CD14-positive monocyte (primary cell): ENCODE measurements around the gene CCDC141. TPM values are rescaled to one million over a fixed set of nuclear protein-coding genes. Genes with fewer than 3 reads are reported as not detected.

Experiments
- DNase-seq, 3 donors: peaks; one replicate each; pipeline ENCODE4 v3.0.0-alpha.2; 2011 to 2022
- H2AFZ ChIP-seq: 2 replicates; pipeline ENCODE4 v1.6.0; 2012; ENCODE audit warnings: mild to moderate bottlenecking, low read depth, low read length, inconsistent platforms; ENCODE audit not compliant: insufficient read depth, poor library complexity, severe bottlenecking
- H3K27ac ChIP-seq, 2 donors: 1 replicate in 1 of 2; 2 replicates in 1 of 2; pipeline ENCODE4 v1.5.1; 2012 to 2013; ENCODE audit warnings: low read length in 2 of 2, control low read depth in 1 of 2, inconsistent platforms in 1 of 2, low read depth in 1 of 2, mild to moderate bottlenecking in 1 of 2
- H3K27me3 ChIP-seq, 2 donors: one replicate each; pipeline versions ENCODE4 v1.6.0 to v1.6.1; 2011 to 2013; ENCODE audit warnings: low read length in 2 of 2; ENCODE audit not compliant: control insufficient read depth in 2 of 2, insufficient read depth in 2 of 2
- H3K36me3 ChIP-seq, 2 donors: replicated peaks in 1 of 2; 1 replicate in 1 of 2; 2 replicates in 1 of 2; pipeline versions ENCODE4 v1.5.1 to v1.6.1; 2012 to 2013; ENCODE audit warnings: low read length in 2 of 2, control low read depth in 1 of 2, inconsistent platforms in 1 of 2, mild to moderate bottlenecking in 1 of 2; ENCODE audit not compliant: insufficient read depth in 2 of 2, control insufficient read depth in 1 of 2
- H3K4me1 ChIP-seq, 2 donors: 1 replicate in 1 of 2; 2 replicates in 1 of 2; pipeline versions ENCODE4 v1.5.1 to v1.6.1; 2012 to 2013; ENCODE audit warnings: low read length in 2 of 2, control low read depth in 1 of 2, inconsistent platforms in 1 of 2, mild to moderate bottlenecking in 1 of 2, moderate library complexity in 1 of 2; ENCODE audit not compliant: insufficient read depth in 2 of 2, control insufficient read depth in 1 of 2
- H3K4me2 ChIP-seq: replicated peaks from 2 replicates; pipeline ENCODE3; 2012; ENCODE audit warnings: low read length, moderate library complexity, mild to moderate bottlenecking; ENCODE audit not compliant: poor library complexity, severe bottlenecking; ENCODE audit errors: extremely low read depth
- H3K4me3 ChIP-seq, 3 experiments: fragments of 200-600 bp in 1 of 3; sonication (generic) in 1 of 3; replicated peaks in 1 of 3; 1 replicate in 2 of 3; 2 replicates in 1 of 3; pipeline ENCODE4 v1.5.1; 2011 to 2013; ENCODE audit warnings: low read length in 3 of 3, mild to moderate bottlenecking in 3 of 3, control low read depth in 2 of 3, low read depth in 2 of 3, inconsistent platforms in 1 of 3, moderate library complexity in 1 of 3
- H3K79me2 ChIP-seq: 2 replicates; pipeline ENCODE4 v1.6.0; 2012; ENCODE audit warnings: mild to moderate bottlenecking, control low read depth, inconsistent platforms, low read length, moderate library complexity; ENCODE audit not compliant: insufficient read depth
- H3K9ac ChIP-seq: 2 replicates; pipeline ENCODE4 v1.6.0; 2017; ENCODE audit warnings: low read length, mild to moderate bottlenecking; ENCODE audit not compliant: insufficient read depth, poor library complexity, severe bottlenecking
- H3K9me3 ChIP-seq, 2 donors: replicated peaks in 1 of 2; 1 replicate in 1 of 2; 2 replicates in 1 of 2; pipeline versions ENCODE4 v1.5.1 to v1.6.1; 2012 to 2013; ENCODE audit warnings: low read length in 2 of 2, control low read depth in 1 of 2; ENCODE audit not compliant: control insufficient read depth in 1 of 2, insufficient read depth in 1 of 2
- H4K20me1 ChIP-seq: 2 replicates; pipeline ENCODE4 v1.6.0; 2012; ENCODE audit warnings: mild to moderate bottlenecking, low read length, control low read depth, moderate library complexity; ENCODE audit not compliant: insufficient read depth
- H3K27ac Mint-ChIP-seq, 7 donors: one replicate each; pipeline ENCODE4 v1.8.0; 2020; ENCODE audit warnings: mild to moderate bottlenecking in 7 of 7, mixed read lengths in 7 of 7, moderate library complexity in 6 of 7, inconsistent platforms in 2 of 7
- H3K27me3 Mint-ChIP-seq, 3 donors: one replicate each; pipeline ENCODE4 v1.8.0; 2021 to 2022; ENCODE audit warnings: low read depth in 3 of 3, mild to moderate bottlenecking in 3 of 3, mixed read lengths in 3 of 3, moderate library complexity in 3 of 3, inconsistent platforms in 1 of 3
- H3K36me3 Mint-ChIP-seq, 2 donors: one replicate each; pipeline ENCODE4 v1.8.0; 2020; ENCODE audit warnings: mixed read lengths in 2 of 2, inconsistent platforms in 1 of 2, mild to moderate bottlenecking in 1 of 2
- H3K4me1 Mint-ChIP-seq: one replicate; pipeline ENCODE4 v1.8.0; 2020; ENCODE audit warnings: mild to moderate bottlenecking, mixed read lengths
- H3K4me3 Mint-ChIP-seq, 2 donors: one replicate each; pipeline ENCODE4 v1.8.0; 2020; ENCODE audit warnings: mild to moderate bottlenecking in 2 of 2, mixed read lengths in 2 of 2, moderate library complexity in 1 of 2
- H3K9me3 Mint-ChIP-seq, 7 donors: one replicate each; pipeline ENCODE4 v1.8.0; 2020 to 2022; ENCODE audit warnings: mixed read lengths in 7 of 7, mild to moderate bottlenecking in 6 of 7, moderate library complexity in 6 of 7, inconsistent platforms in 2 of 7
- CTCF ChIP-seq: fragments of 200-600 bp; IDR thresholded peaks from one replicate; pipeline ENCODE4 v1.8.0; 2022; ENCODE audit warnings: antibody characterized with exemption, mild to moderate bottlenecking
- WGBS: methylation state at CpG from one replicate; pipeline ENCODE4 v1.1.5; 2013; ENCODE audit warnings: missing lambda C conversion rate; ENCODE audit not compliant: insufficient coverage; 5-methylcytosine and 5-hydroxymethylcytosine counted together
- intact Hi-C, 2 donors: fragments of 100-400 bp; cut with micrococcal nuclease; formaldehyde crosslinking; loops; one replicate each; pipeline versions ENCODE4 v1.15.0 to v1.15.1; 2023
- polyA plus RNA-seq, 3 donors: library from polyadenylated mRNA; depleted of rRNA in 1 of 3; unstranded in 2 of 3; stranded (reverse) in 1 of 3; fragments of 300-500 nt in 2 of 3; fragments of >200 nt in 1 of 3; fragmentation: Illumina TruSeq in 2 of 3; gene quantifications; 1 replicate in 2 of 3; 2 replicates in 1 of 3; pipeline ENCODE4 v1.2.3, GENCODE V29; 2012 to 2021

The CCDC141 gene
- polyA plus RNA-seq, 3 donors: not detected

GRCh38 chr2:178827739-178828485 lies 222.0 kb downstream of the CCDC141 start:
- H3K79me2 ChIP-seq: no peaks in the 10 kb centered on the region
- intact Hi-C loops: no loop called here
- H4K20me1 ChIP-seq: no peaks in the 10 kb centered on the region
- Mint-ChIP-seq H3K4me3 (no peak overlapping the region), H3K4me1 (no peaks in the 10 kb centered on the region), H3K9me3 (peaks cover 0 to 2% (median 0%) of the 10 kb centered on the region in 7 donors), H3K27me3 (peaks cover 0 to 6% (median 2%) of the 10 kb centered on the region in 3 donors), H3K36me3 (no peaks in the 10 kb centered on the region), H3K27ac (no peak overlapping the region)
- no peaks in the 10 kb centered on the region for H3K36me3 ChIP-seq
- H3K9ac ChIP-seq: no peak overlapping the region
- H2AFZ ChIP-seq: no peak overlapping the region
- DNase-seq: no peak
- no peaks in the 10 kb centered on the region for H3K9me3 ChIP-seq
- H3K4me3 ChIP-seq: no peak overlapping the region
- no peak overlapping the region for H3K4me2 ChIP-seq
- H3K27me3 ChIP-seq: no peaks in the 10 kb centered on the region
- no peaks in the 10 kb centered on the region for H3K4me1 ChIP-seq
- H3K27ac ChIP-seq: no peak overlapping the region
- WGBS: 90% methylated on average over 4 of the region's 9 CpGs
- TF ChIP-seq CTCF: no peak

- no peak overlapping the region for H3K4me2 ChIP-seq
- Mint-ChIP-seq H3K27ac (no peak overlapping the region), H3K36me3 (no peaks in the 10 kb centered on the region), H3K4me1 (no peaks in the 10 kb centered on the region), H3K4me3 (no peak overlapping the region), H3K27me3 (peaks cover 0 to 6% (median 2%) of the 10 kb centered on the region in 3 donors), H3K9me3 (peaks cover 0 to 2% (median 0%) of the 10 kb centered on the region in 7 donors)
- H4K20me1 ChIP-seq: no peaks in the 10 kb centered on the region
- H2AFZ ChIP-seq: no peak overlapping the region
- no CpG with 5 or more reads among the region's 1 CpG for WGBS
- DNase-seq: no peak
- no peak overlapping the region for H3K27ac ChIP-seq
- no peak for TF ChIP-seq CTCF
- no peaks in the 10 kb centered on the region for H3K79me2 ChIP-seq
- H3K9me3 ChIP-seq: no peaks in the 10 kb centered on the region
- no peaks in the 10 kb centered on the region for H3K36me3 ChIP-seq
- no peak overlapping the region for H3K4me3 ChIP-seq
- intact Hi-C loops: no loop called here
- H3K27me3 ChIP-seq: no peaks in the 10 kb centered on the region
- H3K9ac ChIP-seq: no peak overlapping the region
- H3K4me1 ChIP-seq: no peaks in the 10 kb centered on the region
Measured at GRCh38 chr2:178827111-178827510, 222.8 kb downstream of the CCDC141 start.
